GM12892 (cell line): ENCODE measurements around the gene SMIM31. TPM values are rescaled to one million over a fixed set of nuclear protein-coding genes. Genes with fewer than 3 reads are reported as not detected.

ENCODE experiments used
- DNase-seq: peaks from one replicate; pipeline ENCODE4 v3.0.0; 2011; ENCODE audit not compliant: insufficient read length
- FAIRE-seq: peaks from 2 replicates; lab custom pipeline; 2011; peaks lifted over from hg19 to GRCh38; lab: Jason Lieb, UNC
- POLR2A ChIP-seq: IDR thresholded peaks from 2 replicates; pipeline ENCODE4 v1.6.1; 2011; ENCODE audit warnings: low read depth, low read length, control low read depth
- POLR2AphosphoS5 ChIP-seq: IDR thresholded peaks from 2 replicates; pipeline ENCODE4 v1.6.1; 2011; ENCODE audit warnings: low read depth, low read length, control low read depth
- TAF1 ChIP-seq: IDR thresholded peaks from 2 replicates; pipeline ENCODE4 v1.6.1; 2011; ENCODE audit warnings: low read depth, mild to moderate bottlenecking, control low read depth, low read length, borderline replicate concordance
- polyA plus RNA-seq: library from polyadenylated mRNA; unstranded; fragments of >200 nt; gene quantifications from one replicate; pipeline ENCODE4 v1.2.1, GENCODE V29; 2012; ENCODE audit warnings: missing spikeins, inconsistent platforms; ENCODE audit not compliant: missing spikeins

Gene SMIM31
- polyA plus RNA-seq: not detected

- FAIRE-seq: peak; percentile 57
- TF ChIP-seq TAF1 (no peak), POLR2AphosphoS5 (no peak), POLR2A (no peak)
- no peak for DNase-seq
Measured at GRCh38 chr4:164753873-164754488, at the start of gene SMIM31. TSS of gene SMIM31 (plus strand) at chr4:164754131. CDS start at chr4:164770444, 16,313 bp downstream.

GRCh38 chr4:164706675-164707074, 47.3 kb upstream of the SMIM31 start:
- no peak for FAIRE-seq
- no peak for TF ChIP-seq TAF1
- TF ChIP-seq POLR2AphosphoS5: no peak
- TF ChIP-seq POLR2A: no peak
- DNase-seq: no peak

- no peak for FAIRE-seq
- TF ChIP-seq POLR2AphosphoS5: no peak
- no peak for DNase-seq
Measured at GRCh38 chr4:164716901-164717300, 37.0 kb upstream of the SMIM31 start.

GRCh38 chr4:164718827-164719226, 35.1 kb upstream of the SMIM31 start:
- DNase-seq (no peak), FAIRE-seq (no peak)
- TF ChIP-seq POLR2A (no peak), POLR2AphosphoS5 (no peak), TAF1 (no peak)

- DNase-seq: no peak
- no peak for FAIRE-seq
- TF ChIP-seq POLR2AphosphoS5 (no peak), POLR2A (no peak), TAF1 (no peak)
Measured at GRCh38 chr4:164725066-164725465, 28.9 kb upstream of the SMIM31 start.

GRCh38 chr4:164730705-164731393, 23.1 kb upstream of the SMIM31 start:
- FAIRE-seq (no peak), DNase-seq (no peak)
- TF ChIP-seq POLR2A (no peak), TAF1 (no peak), POLR2AphosphoS5 (no peak)

- no peak for TF ChIP-seq POLR2AphosphoS5
- no peak for TF ChIP-seq TAF1
- TF ChIP-seq POLR2A: no peak
- DNase-seq: peak; percentile 16
- peak; percentile 71 for FAIRE-seq
Measured at GRCh38 chr4:164731827-164732474, 22.0 kb upstream of the SMIM31 start.

- FAIRE-seq: peak; percentile 9
- DNase-seq: no peak
- TF ChIP-seq POLR2A (no peak), TAF1 (no peak), POLR2AphosphoS5 (no peak)
Measured at GRCh38 chr4:164734484-164734883, 19.4 kb upstream of the SMIM31 start.

- no peak for DNase-seq
- no peak for FAIRE-seq
- TF ChIP-seq TAF1 (no peak), POLR2AphosphoS5 (no peak), POLR2A (no peak)
Measured at GRCh38 chr4:164748375-164748774, 5.6 kb upstream of the SMIM31 start.

- DNase-seq (no peak), FAIRE-seq (no peak)
- TF ChIP-seq TAF1 (no peak), POLR2AphosphoS5 (no peak), POLR2A (no peak)
Measured at GRCh38 chr4:164755432-164755831, 1.5 kb downstream of the SMIM31 start.

GRCh38 chr4:164756686-164757085, 2.8 kb downstream of the SMIM31 start:
- no peak for DNase-seq
- TF ChIP-seq TAF1: no peak
- no peak for TF ChIP-seq POLR2AphosphoS5
- no peak for TF ChIP-seq POLR2A
- no peak for FAIRE-seq
